ENCODE data around the gene MBNL2.

Gene MBNL2

DNA sequence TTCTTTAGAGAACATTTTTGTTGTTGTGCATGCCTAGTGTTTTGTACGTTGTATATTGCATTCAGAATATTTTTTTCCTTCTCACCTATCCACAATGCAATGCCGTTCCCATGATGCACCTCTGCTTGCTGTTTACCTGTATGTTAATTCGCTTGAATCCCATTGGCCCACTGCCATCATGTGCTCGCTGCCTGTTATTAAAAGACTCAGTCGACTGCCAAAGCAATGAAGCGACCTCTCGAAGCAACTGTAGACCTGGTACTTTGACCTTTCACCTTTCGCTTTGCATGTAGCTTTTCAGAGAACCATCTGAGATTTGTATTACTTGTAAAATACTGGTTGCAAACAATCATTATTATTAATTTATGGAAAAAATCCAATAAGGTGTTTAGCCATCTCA lies 134.5 kb downstream of the MBNL2 start:
- no peak for DNase-seq

GRCh38 chr13:97359181-97360057 lies 137.3 kb downstream of the MBNL2 start:
- peak; percentile 40 for DNase-seq

DNA sequence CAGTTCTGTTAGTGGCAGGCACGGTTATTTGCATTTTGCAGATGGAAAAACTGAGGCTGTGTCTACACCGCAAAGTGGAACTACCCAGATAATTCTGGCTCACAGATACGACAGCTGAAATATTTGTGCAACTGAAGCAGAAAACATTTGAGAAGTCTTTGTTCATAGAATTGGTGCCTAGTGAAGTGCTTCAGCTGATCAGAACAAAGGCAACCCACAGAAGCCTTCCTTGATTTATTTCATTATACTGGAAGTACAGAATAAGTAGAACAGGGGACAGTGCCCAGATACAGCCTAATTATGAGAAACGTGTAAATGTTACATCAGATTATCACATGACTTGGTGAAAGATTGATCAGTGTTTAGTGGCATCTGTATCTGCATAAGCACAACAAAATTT lies 138.5 kb downstream of the MBNL2 start:
- no peak for DNase-seq

GRCh38 chr13:97364031-97364430 lies 141.9 kb downstream of the MBNL2 start:
- DNase-seq = no peak

DNA sequence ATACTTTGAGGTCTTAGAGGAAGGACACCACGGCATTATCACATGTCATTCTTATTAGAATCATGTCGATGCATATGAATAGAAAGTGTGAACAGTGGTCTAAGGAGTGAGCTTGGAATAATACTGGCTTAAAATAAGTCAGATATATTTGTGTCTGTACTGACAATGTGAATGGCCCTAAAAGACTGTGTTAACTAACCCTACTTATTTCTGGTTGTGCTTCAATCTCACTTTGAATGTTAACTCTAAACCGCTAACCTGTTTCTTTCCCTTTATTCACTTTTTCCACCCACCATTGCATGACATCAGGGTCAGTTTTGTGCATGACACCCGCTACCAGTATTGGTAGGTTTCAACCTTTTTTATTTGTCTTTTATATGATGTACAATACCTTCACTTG lies 142.7 kb downstream of the MBNL2 start:
- DNase-seq = no peak

DNA sequence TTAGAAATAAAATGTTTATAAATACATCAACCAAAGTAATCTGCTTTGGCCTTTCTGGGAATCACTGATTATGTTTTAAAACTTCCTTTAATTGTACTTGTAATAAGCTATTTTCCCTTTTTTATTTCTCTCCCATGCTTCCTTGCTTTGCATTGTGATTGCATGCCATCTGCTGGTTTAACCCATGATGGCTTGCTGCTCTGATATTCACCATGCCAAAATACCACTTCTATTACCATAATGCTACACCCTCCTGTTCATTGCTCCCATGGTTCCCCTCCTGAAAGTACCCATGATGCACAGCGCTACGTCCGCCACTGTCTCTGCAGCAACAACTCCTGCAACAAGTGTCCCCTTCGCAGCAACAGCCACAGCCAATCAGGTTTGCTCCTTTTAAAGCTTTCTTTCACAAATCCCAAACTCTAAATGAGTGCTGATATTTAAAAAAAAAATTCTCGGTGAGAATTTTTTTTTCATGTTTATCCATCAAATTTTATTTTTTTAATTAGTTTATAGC lies 144.1 kb downstream of the MBNL2 start:
- DNase-seq = no peak

DNA sequence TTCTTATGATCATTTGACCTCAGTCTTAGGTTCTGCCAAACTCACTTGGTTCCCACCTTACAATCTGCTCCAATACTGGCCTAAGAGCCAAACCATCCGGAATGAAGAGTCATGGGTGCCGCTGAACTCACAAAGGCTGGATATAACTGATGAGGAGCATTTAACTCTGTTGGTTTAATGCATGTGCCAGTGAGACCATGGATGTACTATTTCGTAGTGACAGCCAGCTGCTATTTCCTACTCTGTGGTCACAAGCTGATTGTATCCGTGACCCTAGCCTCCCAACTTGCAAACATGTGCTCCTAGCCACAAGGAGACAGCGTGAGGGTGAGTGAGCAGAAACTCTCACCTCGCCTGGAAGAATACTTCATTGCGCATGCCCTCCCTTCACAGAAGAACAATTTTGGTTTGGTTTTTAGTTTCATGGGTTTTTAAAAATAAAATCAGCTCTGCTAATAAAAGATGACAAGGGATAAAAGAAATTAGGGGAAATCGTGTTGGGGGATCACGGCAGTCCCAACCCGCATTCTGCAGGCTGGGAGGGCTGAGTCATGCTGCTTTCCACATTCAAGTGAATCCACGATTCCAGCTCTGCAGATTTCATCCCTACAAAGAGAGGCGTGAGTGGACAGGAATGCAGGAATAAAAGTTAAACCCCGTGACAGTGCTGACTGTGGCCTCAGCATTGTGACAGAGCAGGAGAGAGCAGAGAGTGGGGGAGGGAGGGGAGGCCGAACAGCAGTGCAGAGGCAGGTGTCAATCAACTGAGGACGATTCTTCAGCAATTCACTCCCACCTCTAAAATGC lies 145.1 kb downstream of the MBNL2 start:
- DNase-seq = peak; percentile 66

GRCh38 chr13:97369261-97369893 lies 147.2 kb downstream of the MBNL2 start:
- no peak for DNase-seq

- DNase-seq = no peak
Measured at GRCh38 chr13:97371486-97372109, 149.5 kb downstream of the MBNL2 start.

- DNase-seq = no peak
Measured at GRCh38 chr13:97372936-97373335, 150.8 kb downstream of the MBNL2 start.

GRCh38 chr13:97373787-97374186 lies 151.7 kb downstream of the MBNL2 start:
- no peak for DNase-seq

DNA sequence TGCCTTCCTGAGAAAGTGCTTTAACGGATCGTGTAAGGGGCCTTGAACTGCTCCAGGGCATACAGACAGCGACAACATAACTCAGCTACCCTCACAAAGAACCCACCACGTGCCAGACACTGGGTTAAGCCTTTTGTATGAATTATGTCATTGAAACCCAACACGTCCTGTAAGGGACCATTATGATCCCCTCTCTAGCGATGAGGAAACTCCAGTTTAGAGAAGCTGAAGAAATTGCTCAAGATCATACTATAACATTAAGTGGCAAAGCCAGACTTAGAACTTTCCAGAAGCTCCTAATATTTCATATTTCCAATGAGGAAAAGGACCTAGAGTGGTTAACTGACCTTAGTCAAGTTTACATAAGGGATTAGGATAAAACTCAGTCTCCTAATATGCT lies 154.8 kb downstream of the MBNL2 start:
- no peak for DNase-seq

DNA sequence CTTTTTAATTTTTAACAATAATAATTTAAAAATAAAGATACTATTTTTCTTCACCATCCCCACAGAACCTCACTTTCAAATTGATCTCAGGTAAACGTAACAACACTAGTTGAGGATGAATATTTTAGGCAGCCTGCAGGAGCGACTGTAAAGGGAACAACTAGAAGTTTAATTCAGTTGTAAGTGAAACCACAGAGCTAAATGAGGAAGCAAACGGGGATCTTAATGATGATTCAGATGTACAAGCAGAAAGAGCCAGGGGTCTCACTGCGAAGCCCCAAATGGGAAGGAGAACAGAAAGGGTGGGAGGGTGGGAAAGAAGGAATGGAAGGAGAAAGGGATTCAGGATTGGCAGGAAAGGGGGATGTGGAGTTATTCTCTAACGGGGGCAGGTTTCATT lies 157.3 kb downstream of the MBNL2 start:
- DNase-seq = no peak

DNA sequence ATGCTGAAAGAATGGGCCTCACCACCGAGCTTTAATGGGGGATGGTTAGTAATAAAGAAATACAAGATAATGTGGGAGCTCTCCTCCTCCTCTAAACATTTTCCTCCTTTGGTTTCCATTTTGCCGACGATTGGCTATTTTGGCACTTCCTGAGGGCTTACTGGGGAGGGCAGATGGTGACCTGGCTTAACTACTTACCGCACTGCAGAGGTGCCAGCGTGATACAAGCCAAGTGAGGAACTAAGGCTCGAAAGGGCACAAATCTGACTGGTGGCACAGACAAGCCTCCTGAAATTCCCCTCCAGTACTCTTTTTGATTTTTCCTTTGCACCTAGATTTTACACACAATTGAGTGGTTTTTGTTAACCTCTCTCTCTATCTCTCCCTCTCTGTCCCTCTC lies 158.6 kb downstream of the MBNL2 start:
- no peak for DNase-seq

GRCh38 chr13:97381189-97381588 lies 159.1 kb downstream of the MBNL2 start:
- DNase-seq = no peak

DNA sequence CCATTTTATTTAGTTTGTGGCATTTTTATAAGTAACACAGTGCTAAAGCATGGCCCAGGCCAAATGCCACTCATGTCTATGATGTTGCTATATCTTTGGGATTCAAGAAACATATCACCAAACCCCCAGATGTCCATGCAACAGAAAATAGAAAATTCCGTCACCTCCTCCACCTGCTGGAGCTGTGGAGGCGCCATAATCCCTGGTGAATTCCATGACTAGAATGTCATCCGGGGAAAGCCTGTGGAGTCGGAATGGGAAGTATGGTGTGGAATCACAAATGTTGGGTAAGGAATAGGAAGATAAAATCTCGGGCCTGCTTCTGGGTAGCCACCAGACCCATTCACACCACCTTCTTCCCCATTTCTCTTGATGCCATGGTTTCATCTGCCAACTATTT lies 160.1 kb downstream of the MBNL2 start:
- no peak for DNase-seq

- no peak for DNase-seq
Measured at GRCh38 chr13:97384371-97384770, 162.2 kb downstream of the MBNL2 start.

GRCh38 chr13:97385146-97385545 lies 163.0 kb downstream of the MBNL2 start:
- no peak for DNase-seq

DNA sequence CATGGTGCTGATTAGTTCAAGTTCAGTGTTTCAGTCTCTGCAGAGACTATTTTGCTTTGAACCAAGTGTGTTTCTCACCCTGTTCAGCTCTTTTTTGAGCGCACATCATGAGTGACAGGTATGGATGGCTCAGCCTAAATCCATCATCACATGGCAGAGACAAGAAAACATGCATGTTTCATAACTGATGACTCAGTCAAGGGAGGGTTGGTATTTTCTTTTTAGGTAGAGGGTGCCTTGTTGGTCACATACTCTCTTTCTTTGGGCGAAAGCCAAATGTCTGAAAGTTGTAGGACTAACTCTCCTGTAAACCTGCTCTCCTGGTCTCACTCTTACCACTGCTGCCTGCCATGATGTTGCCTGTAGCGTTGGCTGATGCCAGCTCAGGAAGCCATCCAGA lies 163.7 kb downstream of the MBNL2 start:
- no peak for DNase-seq

DNA sequence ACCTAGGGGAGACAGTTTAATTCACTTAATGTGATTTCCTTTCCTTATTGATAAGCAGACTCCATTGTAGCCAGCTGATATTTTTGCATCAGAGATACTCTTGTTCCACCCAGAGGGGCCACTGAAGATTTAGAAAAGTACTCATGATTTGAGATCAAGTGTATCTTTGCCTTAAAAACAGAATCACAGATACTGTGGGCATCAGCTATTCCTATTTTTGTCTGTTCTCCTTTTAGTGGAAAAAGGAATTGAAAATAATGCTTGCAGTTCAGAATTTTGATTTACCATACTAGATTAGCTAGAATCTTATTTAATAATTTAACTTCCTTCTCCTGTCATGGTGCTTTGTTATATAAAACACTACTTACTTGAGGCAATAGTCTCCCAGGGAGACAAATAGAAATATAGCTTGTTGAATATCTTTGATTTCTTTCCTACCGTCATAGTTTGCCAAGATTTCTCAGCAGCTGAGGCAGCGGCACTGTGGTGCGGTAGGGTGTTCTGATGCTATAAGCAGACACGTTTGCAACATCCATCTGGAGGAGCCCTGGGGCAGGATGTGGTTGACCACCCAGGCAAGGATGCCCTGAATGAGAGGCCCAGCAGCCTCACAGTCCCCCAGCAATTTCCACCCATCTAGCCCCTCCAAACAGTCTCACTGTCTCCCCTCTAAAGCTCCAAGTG lies 164.8 kb downstream of the MBNL2 start:
- DNase-seq = no peak

- no peak for DNase-seq
Measured at GRCh38 chr13:97387485-97387839, 165.3 kb downstream of the MBNL2 start.

- no peak for DNase-seq
Measured at GRCh38 chr13:97387890-97388289, 165.8 kb downstream of the MBNL2 start.

DNA sequence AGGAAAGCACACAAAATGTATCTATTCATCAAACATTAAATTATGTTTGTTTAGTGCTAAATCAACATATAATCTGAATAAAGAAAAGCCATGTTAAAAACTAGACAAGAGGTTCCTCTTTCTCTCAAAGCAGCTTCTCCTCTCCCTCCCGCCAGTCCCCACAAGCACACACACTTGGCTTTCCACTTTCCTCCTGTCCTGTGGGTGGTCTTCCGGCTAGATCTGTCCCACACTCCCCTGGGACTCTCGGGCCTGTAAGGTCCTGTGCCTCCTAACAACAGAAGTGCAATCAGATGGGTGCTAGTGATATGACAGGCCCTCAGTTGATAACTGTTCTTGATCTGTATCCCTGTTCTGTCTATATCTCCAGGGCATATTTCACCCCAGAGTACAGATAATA lies 166.2 kb downstream of the MBNL2 start:
- no peak for DNase-seq
